Transverse colon (tissue), 4 donors: ENCODE results near the gene KRT71. TPM values are rescaled to one million over a fixed set of nuclear protein-coding genes. Genes with fewer than 3 reads are reported as not detected.

Source experiments
- DNase-seq: peaks from one replicate; pipeline ENCODE4 v3.0.0-alpha.2; 2019
- H3K27ac ChIP-seq, 4 donors: fragments of 200-600 bp; sonication (generic); 2 replicates each; pipeline ENCODE4 v1.5.1; 2016 to 2018; ENCODE audit warnings: inconsistent platforms in 4 of 4
- H3K27me3 ChIP-seq: fragments of 200-600 bp; sonication (generic); 2 replicates; pipeline ENCODE4 v1.5.1; 2017; ENCODE audit warnings: inconsistent platforms
- H3K36me3 ChIP-seq, 4 donors: fragments of 200-600 bp; sonication (generic); 2 replicates each; pipeline ENCODE4 v1.5.1; 2017 to 2019; ENCODE audit warnings: inconsistent platforms in 4 of 4
- H3K4me1 ChIP-seq, 4 donors: fragments of 200-600 bp; sonication (generic); 2 replicates each; pipeline ENCODE4 v1.5.1; 2017 to 2020; ENCODE audit warnings: inconsistent platforms in 4 of 4
- H3K4me3 ChIP-seq, 4 donors: fragments of 200-600 bp; sonication (generic); 1 replicate in 1 of 4; 2 replicates in 3 of 4; pipeline versions ENCODE4 v1.5.1 to v1.6.1; 2017 to 2019; ENCODE audit warnings: inconsistent platforms in 4 of 4
- H3K9me3 ChIP-seq, 2 donors: fragments of 200-600 bp; sonication (generic); 2 replicates each; pipeline ENCODE4 v1.5.1; 2017 to 2019; ENCODE audit warnings: inconsistent platforms in 2 of 2
- CTCF ChIP-seq, 5 experiments: fragments of 200-600 bp in 3 of 5; fragments of 450-650 bp in 2 of 5; sonication (generic) in 3 of 5; IDR thresholded peaks; 1 replicate in 2 of 5; 2 replicates in 3 of 5; pipeline ENCODE4 v1.5.1; 2016 to 2017; ENCODE audit warnings: antibody characterized with exemption in 5 of 5, inconsistent platforms in 3 of 5, mild to moderate bottlenecking in 2 of 5, moderate library complexity in 1 of 5
- EP300 ChIP-seq: sonication (generic); formaldehyde crosslinking; IDR thresholded peaks from one replicate; pipeline ENCODE4 v1.6.1; 2017; ENCODE audit warnings: antibody characterized with exemption, low read depth
- POLR2A ChIP-seq: fragments of 450-650 bp; IDR thresholded peaks from one replicate; pipeline ENCODE4 v1.6.1; 2016; ENCODE audit warnings: antibody characterized with exemption, mild to moderate bottlenecking, moderate library complexity
- POLR2AphosphoS5 ChIP-seq, 3 donors: sonication (generic); formaldehyde crosslinking; IDR thresholded peaks; one replicate each; pipeline ENCODE4 v1.6.1; 2016; ENCODE audit warnings: antibody characterized with exemption in 3 of 3
- WGBS, 2 donors: methylation state at CpG; one replicate each; pipeline ENCODE4 v1.1.5; 2018; ENCODE audit warnings: low coverage in 1 of 2; 5-methylcytosine and 5-hydroxymethylcytosine counted together
- in situ Hi-C, 4 donors: fragments of 200-750 bp; cut with MboI; loops; one replicate each; pipeline versions ENCODE4 v1.15.0 to v1.15.1; 2017; ENCODE audit warnings: low sequenced_read_pairs in 3 of 4, low pct_ligation_motif_present in 1 of 4, low pct_unique_long_range_greater_than_20kb in 1 of 4
- intact Hi-C: fragments of 100-400 bp; cut with DNase I; formaldehyde crosslinking; loops from one replicate; pipeline ENCODE4 v1.15.1; 2023; ENCODE audit warnings: low total_unique reads
- total RNA-seq, 4 donors: library from RNA; depleted of rRNA; stranded (reverse); fragments of >200 nt; gene quantifications; one replicate each; pipeline ENCODE4 v1.1.0, GENCODE V29; 2016

Gene KRT71
- total RNA-seq, 4 donors from 2014 or later: not detected

GRCh38 chr12:52498946-52499345, 54.0 kb downstream of the KRT71 start:
- 29 to 80% methylated on average over 1 of the region's 1 CpG for WGBS, 2 donors

GRCh38 chr12:52497975-52498374, 55.0 kb downstream of the KRT71 start:
- H3K27me3 ChIP-seq: no peaks in the 10 kb centered on the region
- no peak overlapping the region for H3K27ac ChIP-seq
- H3K4me1 ChIP-seq: peaks cover 0 to 6% (median 0%) of the 10 kb centered on the region in 4 donors
- no peak for TF ChIP-seq POLR2A
- TF ChIP-seq EP300: no peak
- no peak for TF ChIP-seq POLR2AphosphoS5 (IDR thresholded peaks at IDR 0.05)
- TF ChIP-seq CTCF (IDR thresholded peaks at IDR 0.05): no peak
- 81 to 85% methylated on average over 7 of the region's 7 CpGs for WGBS, 2 donors
- in situ Hi-C loops (loop anchor here in 1 of 4 donors (10.0 kb wide), 1 partner anchor 113 kb away; the partner anchor contains the start of gene KRT84), intact Hi-C loops (no loop called here)
- no peaks in the 10 kb centered on the region for H3K9me3 ChIP-seq
- no peak overlapping the region for H3K4me3 ChIP-seq
- no peak for DNase-seq
- H3K36me3 ChIP-seq: no peaks in the 10 kb centered on the region

More at GRCh38 chr12:52498946-52499345, 54.0 kb downstream of the KRT71 start:
- no peaks in the 10 kb centered on the region for H3K36me3 ChIP-seq
- no peaks in the 10 kb centered on the region for H3K9me3 ChIP-seq
- no peak overlapping the region for H3K4me3 ChIP-seq
- DNase-seq: no peak
- peaks cover 0 to 6% (median 0%) of the 10 kb centered on the region in 4 donors for H3K4me1 ChIP-seq
- in situ Hi-C loops (loop anchor here in 1 of 4 donors (10.0 kb wide), 1 partner anchor 114 kb away; the partner anchor contains the start of gene KRT84), intact Hi-C loops (no loop called here)
- H3K27ac ChIP-seq: no peak overlapping the region
- no peak for TF ChIP-seq POLR2A
- TF ChIP-seq EP300: no peak
- no peak for TF ChIP-seq POLR2AphosphoS5 (IDR thresholded peaks at IDR 0.05)
- TF ChIP-seq CTCF (IDR thresholded peaks at IDR 0.05): no peak
- H3K27me3 ChIP-seq: no peaks in the 10 kb centered on the region

GRCh38 chr12:52496590-52497071, 56.3 kb downstream of the KRT71 start:
- WGBS, 2 donors: 67 to 100% methylated on average over 1 to 4 of the region's 4 CpGs
- Histone ChIP-seq H3K4me1 (peaks cover 0 to 6% (median 0%) of the 10 kb centered on the region in 4 donors), H3K36me3 (no peaks in the 10 kb centered on the region), H3K27ac (no peak overlapping the region), H3K27me3 (no peaks in the 10 kb centered on the region), H3K4me3 (no peak overlapping the region), H3K9me3 (no peaks in the 10 kb centered on the region)
- no peak for DNase-seq
- in situ Hi-C loops: loop anchor here in 1 of 4 donors (10.0 kb wide), 1 partner anchor 112 kb away; the partner anchor contains the start of gene KRT84
- intact Hi-C loops: no loop called here
- TF ChIP-seq EP300: no peak
- TF ChIP-seq POLR2AphosphoS5 (IDR thresholded peaks at IDR 0.05): no peak

- Histone ChIP-seq H3K27me3 (no peaks in the 10 kb centered on the region), H3K27ac (no peak overlapping the region), H3K4me1 (peaks cover 0 to 6% (median 0%) of the 10 kb centered on the region in 4 donors), H3K4me3 (no peak overlapping the region), H3K36me3 (no peaks in the 10 kb centered on the region), H3K9me3 (no peaks in the 10 kb centered on the region)
- intact Hi-C loops: no loop called here
- TF ChIP-seq POLR2AphosphoS5 (IDR thresholded peaks at IDR 0.05): no peak
- no peak for TF ChIP-seq EP300
- TF ChIP-seq CTCF (IDR thresholded peaks at IDR 0.05): no peak
- no peak for TF ChIP-seq POLR2A
- in situ Hi-C loops: loop anchor here in 1 of 4 donors (10.0 kb wide), 1 partner anchor 111 kb away; the partner anchor contains the start of gene KRT84
- DNase-seq: no peak
- WGBS, 2 donors: 33 to 57% methylated on average over 1 to 2 of the region's 2 CpGs
These were observed 56.9 kb downstream of the KRT71 start for GRCh38 chr12:52496054-52496453.
